NB4 (cell line): Measurements from ENCODE around the gene SH3PXD2A.

Experiments
- CTCF ChIP-seq: IDR thresholded peaks from one replicate; pipeline ENCODE4 v1.5.1; 2012; ENCODE audit warnings: low read depth, low read length
- POLR2A ChIP-seq: IDR thresholded peaks from 2 replicates; pipeline ENCODE4 v1.6.1; 2011; ENCODE audit warnings: mild to moderate bottlenecking; ENCODE audit not compliant: insufficient read length; ENCODE audit errors: extremely low read depth
- TF ChIP-seq, protein P1 (sequence below): IDR thresholded peaks from 2 replicates; pipeline ENCODE4 v1.6.1; 2011; ENCODE audit warnings: low read depth, low read length

DNA sequence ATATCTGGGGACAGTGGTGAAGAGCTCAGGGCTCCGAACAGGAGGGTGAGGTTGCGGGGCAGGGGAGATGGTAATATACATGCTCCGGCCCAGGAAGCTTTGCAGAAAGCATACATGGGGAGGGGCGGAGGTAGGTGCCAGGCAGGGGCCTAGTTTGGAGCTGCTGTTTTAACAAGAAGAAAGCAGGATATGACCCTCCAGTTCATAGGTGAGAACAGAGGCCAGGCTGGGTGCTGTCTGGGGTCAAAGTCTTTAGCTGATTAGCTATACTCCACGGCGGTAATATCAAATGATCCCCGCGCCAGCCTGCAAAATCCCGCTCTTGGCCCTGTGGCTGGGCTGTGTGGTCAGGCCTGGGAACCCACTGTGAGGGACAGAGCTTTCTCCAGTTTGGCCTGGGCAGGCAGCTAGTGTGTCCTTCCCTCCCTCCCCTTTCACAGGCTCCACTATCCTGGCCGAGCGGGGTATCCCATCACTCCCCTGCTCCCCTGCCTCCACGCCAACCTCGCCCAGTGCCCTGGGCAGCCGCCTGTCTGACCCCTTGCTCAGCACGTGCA, 266.2 kb downstream of the SH3PXD2A start:
- TF ChIP-seq POLR2A (no peak), CTCF (no peak)
- TF ChIP-seq, protein P1, sequence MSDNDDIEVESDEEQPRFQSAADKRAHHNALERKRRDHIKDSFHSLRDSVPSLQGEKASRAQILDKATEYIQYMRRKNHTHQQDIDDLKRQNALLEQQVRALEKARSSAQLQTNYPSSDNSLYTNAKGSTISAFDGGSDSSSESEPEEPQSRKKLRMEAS: no peak
